HG03460 (cell line): ENCODE results near the gene EHD1.
A peak's percentile ranks its signal among the peaks of the same experiment; 100 is the strongest.
"Not testable (repeated sequence)": the region's sequence is repeated elsewhere in the genome, so short reads cannot be mapped to it uniquely, and the experiment has no call there.

ENCODE experiments used
- ATAC-seq: cut with Tn5 transposase; IDR thresholded peaks from one replicate; pipeline ENCODE4 v1.9.1; 2021; ENCODE audit not compliant: unreplicated experiment

The EHD1 gene

GRCh38 chr11:64859542-64860414 lies 18.6 kb downstream of the EHD1 start:
- peak; percentile 66 for ATAC-seq

- peak; percentile 19 for ATAC-seq
These were observed 19.8 kb downstream of the EHD1 start for GRCh38 chr11:64858467-64859263.

- ATAC-seq, result no peak
These were observed 20.9 kb downstream of the EHD1 start for GRCh38 chr11:64857485-64857884.

- ATAC-seq, result no peak
These were observed 21.8 kb downstream of the EHD1 start for GRCh38 chr11:64856382-64857227.

- no peak for ATAC-seq
These were observed 22.7 kb downstream of the EHD1 start for GRCh38 chr11:64855596-64856304.

- ATAC-seq, result no peak
These were observed 23.6 kb downstream of the EHD1 start for GRCh38 chr11:64854534-64855502.

GRCh38 chr11:64854157-64854533 lies 24.3 kb downstream of the EHD1 start:
- ATAC-seq, result no peak

- no peak for ATAC-seq
These were observed 24.7 kb downstream of the EHD1 start for GRCh38 chr11:64853709-64854108.

- no peak for ATAC-seq
These were observed 25.5 kb downstream of the EHD1 start for GRCh38 chr11:64852804-64853509.

GRCh38 chr11:64851831-64852351 lies 26.5 kb downstream of the EHD1 start:
- ATAC-seq, result no peak

GRCh38 chr11:64850979-64851567 lies 27.3 kb downstream of the EHD1 start:
- peak; percentile 53 for ATAC-seq

- ATAC-seq, result no peak
These were observed 28.6 kb downstream of the EHD1 start for GRCh38 chr11:64849598-64850356.

GRCh38 chr11:64848826-64849597 lies 29.4 kb downstream of the EHD1 start:
- ATAC-seq, result no peak

GRCh38 chr11:64848214-64848825 lies 30.1 kb downstream of the EHD1 start:
- no peak for ATAC-seq

- ATAC-seq, result no peak
These were observed 31.3 kb downstream of the EHD1 start for GRCh38 chr11:64846998-64847666.

- ATAC-seq, result not testable (repeated sequence)
These were observed 32.7 kb downstream of the EHD1 start for GRCh38 chr11:64845776-64846129.
